Osteoblast (primary cell): ENCODE results near the gene UCP3. TPM values are rescaled to one million over a fixed set of nuclear protein-coding genes. Genes with fewer than 3 reads are reported as not detected.

ENCODE experiments used
- DNase-seq: peaks from one replicate; pipeline ENCODE4 v3.0.0; 2011; ENCODE audit warnings: low spot score, mixed read lengths; ENCODE audit not compliant: insufficient read length; ENCODE audit errors: missing footprints
- H2AFZ ChIP-seq: 2 replicates; pipeline ENCODE4 v1.6.0; 2011; ENCODE audit warnings: mild to moderate bottlenecking, low read length
- H3K27ac ChIP-seq: 2 replicates; pipeline ENCODE4 v1.5.1; 2011; ENCODE audit warnings: mild to moderate bottlenecking, low read depth, low read length, moderate library complexity
- H3K27me3 ChIP-seq: 2 replicates; pipeline ENCODE4 v1.6.0; 2012; ENCODE audit warnings: mild to moderate bottlenecking, control low read depth, inconsistent platforms, low read length, moderate library complexity; ENCODE audit not compliant: insufficient read depth
- H3K36me3 ChIP-seq: 2 replicates; pipeline ENCODE4 v1.5.1; 2011; ENCODE audit warnings: mild to moderate bottlenecking, low read length, control low read depth, moderate library complexity; ENCODE audit not compliant: insufficient read depth
- H3K4me1 ChIP-seq: 2 replicates; pipeline ENCODE4 v1.5.1; 2011; ENCODE audit warnings: mild to moderate bottlenecking, low read length, control low read depth, moderate library complexity; ENCODE audit not compliant: insufficient read depth
- H3K4me2 ChIP-seq: 2 replicates; pipeline ENCODE4 v1.6.0; 2011; ENCODE audit warnings: mild to moderate bottlenecking, low read length; ENCODE audit not compliant: insufficient read depth
- H3K4me3 ChIP-seq: fragments of 200-600 bp; sonication (generic); 3 replicates; pipeline ENCODE4 v1.5.1; 2012; ENCODE audit warnings: mild to moderate bottlenecking, low read length, inconsistent platforms; ENCODE audit not compliant: insufficient read depth
- H3K79me2 ChIP-seq: 2 replicates; pipeline ENCODE4 v1.6.0; 2012; ENCODE audit warnings: mild to moderate bottlenecking, low read length, control low read depth, inconsistent platforms; ENCODE audit not compliant: insufficient read depth
- H3K9me3 ChIP-seq: 2 replicates; pipeline ENCODE4 v1.5.1; 2011; ENCODE audit warnings: low read depth, low read length, control low read depth
- H4K20me1 ChIP-seq: 2 replicates; pipeline ENCODE4 v1.6.0; 2012; ENCODE audit warnings: mild to moderate bottlenecking, low read length, control low read depth; ENCODE audit not compliant: insufficient read depth
- CTCF ChIP-seq: IDR thresholded peaks from 2 replicates; pipeline ENCODE4 v1.5.1; 2011; ENCODE audit warnings: mild to moderate bottlenecking, low read depth, low read length, moderate library complexity; ENCODE audit errors: extremely low read depth
- total RNA-seq: library from RNA; depleted of rRNA; stranded (reverse); fragments of >200 nt; gene quantifications from 2 replicates; pipeline ENCODE4 v1.2.3, GENCODE V29; 2012

UCP3 gene
- total RNA-seq, 1 donor, result under 0.01 TPM

- H3K27me3 ChIP-seq, result no peaks in the 10 kb centered on the region
- H2AFZ ChIP-seq, result peak overlapping the region; percentile 91
- H3K79me2 ChIP-seq, result no peaks in the 10 kb centered on the region
- no peaks in the 10 kb centered on the region for H4K20me1 ChIP-seq
- no peaks in the 10 kb centered on the region for H3K9me3 ChIP-seq
- no peak for TF ChIP-seq CTCF
- peak overlapping the region; percentile 86 for H3K4me2 ChIP-seq
- H3K36me3 ChIP-seq, result no peaks in the 10 kb centered on the region
- H3K4me1 ChIP-seq, result no peaks in the 10 kb centered on the region
- H3K4me3 ChIP-seq, result peak overlapping the region; percentile 74
- no peak overlapping the region for H3K27ac ChIP-seq
- peak; percentile 74 for DNase-seq
Measured at GRCh38 chr11:73983741-73984538, 24.9 kb downstream of the UCP3 start.

DNA sequence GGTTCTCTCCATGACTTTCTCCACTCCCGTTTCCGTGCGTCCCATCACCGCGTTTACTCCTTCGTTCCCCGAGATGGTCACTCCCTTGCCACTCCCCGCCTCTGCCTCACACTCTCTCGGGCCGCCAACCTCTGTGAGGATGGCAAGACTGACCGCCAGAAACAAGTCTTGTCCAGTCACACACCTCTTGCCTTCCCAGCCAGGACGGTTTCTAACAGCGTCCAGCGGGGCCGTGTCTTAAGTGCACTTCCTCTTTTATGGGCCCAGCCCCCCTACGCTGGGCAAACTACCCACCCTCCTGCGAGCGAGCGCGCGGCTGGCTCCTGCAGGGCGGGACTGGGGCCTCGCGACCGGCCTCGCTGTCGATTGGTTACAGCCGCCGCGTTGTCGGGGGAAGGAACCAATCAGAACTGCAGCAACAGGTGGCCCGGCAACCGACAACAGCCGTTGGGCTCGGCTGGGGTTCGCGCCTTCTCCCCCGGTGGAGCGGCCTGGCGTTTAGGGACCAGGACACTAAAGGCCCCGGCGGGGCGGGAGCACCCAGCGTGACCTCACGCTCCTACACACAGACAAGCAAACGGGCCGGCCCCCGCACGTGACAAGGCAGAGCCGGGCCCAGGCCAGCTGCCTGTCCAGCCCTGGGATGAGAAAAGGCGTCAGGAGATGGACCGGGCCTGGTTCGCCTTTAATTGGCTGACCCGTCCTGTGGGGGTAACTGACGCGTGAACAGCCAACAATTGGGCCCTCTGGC lies 25.7 kb downstream of the UCP3 start:
- Histone ChIP-seq H3K9me3 (no peaks in the 10 kb centered on the region), H3K27ac (peak overlapping the region; percentile 11), H2AFZ (peak overlapping the region; percentile 91), H3K4me3 (peak overlapping the region; percentile 74), H3K27me3 (no peaks in the 10 kb centered on the region), H3K36me3 (no peaks in the 10 kb centered on the region), H3K4me1 (no peaks in the 10 kb centered on the region), H3K4me2 (peak overlapping the region; percentile 86), H4K20me1 (no peaks in the 10 kb centered on the region), H3K79me2 (no peaks in the 10 kb centered on the region)
- peak; percentile 100 for DNase-seq
- no peak for TF ChIP-seq CTCF

GRCh38 chr11:73982595-73982989 lies 26.3 kb downstream of the UCP3 start, which contains the start of gene UCP2:
TSS of gene UCP2 (minus strand) at chr11:73982843. CDS start at chr11:73978378, 4,465 bp downstream.
- Histone ChIP-seq H3K4me3 (peak within 1 kb of the TSS; percentile 74), H4K20me1 (no peaks in the 10 kb centered on the region), H2AFZ (peak within 1 kb of the TSS; percentile 91), H3K27me3 (no peaks in the 10 kb centered on the region), H3K4me2 (peak within 1 kb of the TSS; percentile 86), H3K27ac (peak within 1 kb of the TSS; percentile 11), H3K36me3 (no peaks in the 10 kb centered on the region), H3K4me1 (no peaks in the 10 kb centered on the region), H3K79me2 (no peaks in the 10 kb centered on the region), H3K9me3 (no peaks in the 10 kb centered on the region)
- TF ChIP-seq CTCF, result no peak
- DNase-seq, result peak; percentile 95
